CD4-positive, alpha-beta T cell (primary cell): ENCODE data around the gene ENAH. TPM values are rescaled to one million over a fixed set of nuclear protein-coding genes. Genes with fewer than 3 reads are reported as not detected.

Experiments used
- ATAC-seq: fragments of 200-7000 bp; cut with Tn5 transposase; one replicate; pipeline ENCODE4 v1.10.0; 2022; ENCODE audit warnings: mild to moderate bottlenecking; ENCODE audit not compliant: poor library complexity
- CTCF ChIA-PET: fragments of 350-600 bp; sonication (Branson Sonifier 250); formaldehyde crosslinking; loops from one replicate; lab custom pipeline; 2021; ENCODE audit warnings: antibody characterized with exemption, inconsistent platforms; lab: Charles Lee
- POLR2A ChIA-PET: fragments of 350-600 bp; sonication (Branson Sonifier 250); formaldehyde crosslinking; loops from one replicate; lab custom pipeline; 2021; ENCODE audit warnings: antibody characterized with exemption, inconsistent platforms; lab: Charles Lee
- DNase-seq, 14 experiments: peaks; one replicate each; pipeline ENCODE4 v3.0.0-alpha.2; 2013 to 2020; ENCODE audit warnings: mixed read lengths in 2 of 14
- H3K27ac ChIP-seq, 2 donors: one replicate each; pipeline versions ENCODE4 v1.5.1 to v1.7.0; 2013; ENCODE audit warnings: low read length in 2 of 2, low read depth in 1 of 2, mild to moderate bottlenecking in 1 of 2
- H3K27me3 ChIP-seq, 2 experiments: 1 replicate in 1 of 2; 2 replicates in 1 of 2; pipeline versions ENCODE4 v1.6.1 to v1.7.0; 2013; ENCODE audit warnings: low read length in 2 of 2, control low read depth in 1 of 2, mild to moderate bottlenecking in 1 of 2, moderate library complexity in 1 of 2; ENCODE audit not compliant: insufficient read depth in 2 of 2, control insufficient read depth in 1 of 2
- H3K36me3 ChIP-seq: one replicate; pipeline ENCODE4 v1.6.1; 2013; ENCODE audit warnings: low read length, control low read depth; ENCODE audit not compliant: insufficient read depth
- H3K4me1 ChIP-seq: one replicate; pipeline ENCODE4 v1.6.1; 2013; ENCODE audit warnings: low read length, control low read depth; ENCODE audit not compliant: insufficient read depth
- H3K4me3 ChIP-seq: one replicate; pipeline ENCODE4 v1.5.1; 2013; ENCODE audit warnings: mild to moderate bottlenecking, low read length, moderate library complexity
- H3K9me3 ChIP-seq, 2 experiments: 1 replicate in 1 of 2; 2 replicates in 1 of 2; pipeline versions ENCODE4 v1.6.1 to v1.7.0; 2013; ENCODE audit warnings: low read length in 2 of 2, mild to moderate bottlenecking in 2 of 2, control low read depth in 1 of 2, moderate library complexity in 1 of 2; ENCODE audit not compliant: control insufficient read depth in 1 of 2, insufficient read depth in 1 of 2
- H3K27ac Mint-ChIP-seq: one replicate; pipeline ENCODE4 v1.8.0; 2020; ENCODE audit warnings: mixed read lengths
- H3K27me3 Mint-ChIP-seq: one replicate; pipeline ENCODE4 v1.8.0; 2021; ENCODE audit warnings: mixed read lengths
- H3K36me3 Mint-ChIP-seq: one replicate; pipeline ENCODE4 v1.8.0; 2021; ENCODE audit warnings: low read depth, mixed read lengths
- H3K4me1 Mint-ChIP-seq: one replicate; pipeline ENCODE4 v1.8.0; 2021; ENCODE audit warnings: low read depth, mixed read lengths
- H3K4me3 Mint-ChIP-seq: one replicate; pipeline ENCODE4 v1.8.0; 2020; ENCODE audit warnings: mild to moderate bottlenecking, mixed read lengths
- H3K9me3 Mint-ChIP-seq: one replicate; pipeline ENCODE4 v1.8.0; 2020; ENCODE audit warnings: mixed read lengths
- intact Hi-C, 2 experiments: fragments of 100-400 bp; cut with DNase I in 1 of 2; cut with micrococcal nuclease in 1 of 2; formaldehyde crosslinking; loops; one replicate each; pipeline versions ENCODE4 v1.15.1 to v1.9.0; 2023 to 2025; cut with DNase I, micrococcal nuclease
- total RNA-seq, 174 experiments: library from RNA in 2 of 174; stranded (reverse) in 2 of 174; gene quantifications; one replicate each; pipeline ENCODE4 v1.2.3 and lab custom pipeline; 2021 to 2026
- TF ChIP-seq, protein P1 (sequence below): fragments of 200-600 bp; IDR thresholded peaks from one replicate; pipeline ENCODE4 v1.8.0; 2022; ENCODE audit warnings: antibody characterized with exemption, mild to moderate bottlenecking

The ENAH gene
- total RNA-seq, 2 experiments from 2014 or later: not detected

DNA sequence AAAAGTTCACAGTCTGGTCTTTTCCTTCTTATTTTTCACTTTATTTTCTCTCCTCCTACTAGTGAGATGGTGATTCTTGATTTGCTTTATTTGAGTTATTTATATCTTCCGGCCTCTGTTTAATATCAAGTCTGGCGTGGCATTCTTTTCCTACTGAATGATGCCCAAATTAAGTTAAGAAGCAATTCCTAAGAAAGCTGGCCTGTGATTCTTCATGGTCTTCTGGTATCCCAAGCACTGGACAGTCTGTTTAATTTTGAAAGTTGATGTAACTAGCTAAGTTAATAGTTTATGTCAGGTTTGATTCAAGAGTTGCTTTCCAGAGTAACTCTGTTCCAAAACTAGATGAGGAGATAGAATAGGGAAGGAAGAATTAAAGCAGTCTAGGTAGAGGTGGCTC lies 9.2 kb upstream of the ENAH start:
- H3K27ac ChIP-seq: no peak overlapping the region
- H3K4me1 ChIP-seq: no peaks in the 10 kb centered on the region
- no peaks in the 10 kb centered on the region for H3K36me3 Mint-ChIP-seq
- no peaks in the 10 kb centered on the region for H3K36me3 ChIP-seq
- no peak overlapping the region for H3K4me3 ChIP-seq
- DNase-seq (no peak), ATAC-seq (no peak)
- no peaks in the 10 kb centered on the region for H3K4me1 Mint-ChIP-seq
- H3K9me3 ChIP-seq: no peaks in the 10 kb centered on the region
- CTCF ChIA-PET: no interaction called here
- intact Hi-C loops: no loop called here
- H3K27me3 Mint-ChIP-seq: no peaks in the 10 kb centered on the region
- POLR2A ChIA-PET: no interaction called here
- H3K9me3 Mint-ChIP-seq: no peaks in the 10 kb centered on the region
- no peak overlapping the region for H3K4me3 Mint-ChIP-seq
- H3K27ac Mint-ChIP-seq: no peak overlapping the region
- TF ChIP-seq, protein P1, sequence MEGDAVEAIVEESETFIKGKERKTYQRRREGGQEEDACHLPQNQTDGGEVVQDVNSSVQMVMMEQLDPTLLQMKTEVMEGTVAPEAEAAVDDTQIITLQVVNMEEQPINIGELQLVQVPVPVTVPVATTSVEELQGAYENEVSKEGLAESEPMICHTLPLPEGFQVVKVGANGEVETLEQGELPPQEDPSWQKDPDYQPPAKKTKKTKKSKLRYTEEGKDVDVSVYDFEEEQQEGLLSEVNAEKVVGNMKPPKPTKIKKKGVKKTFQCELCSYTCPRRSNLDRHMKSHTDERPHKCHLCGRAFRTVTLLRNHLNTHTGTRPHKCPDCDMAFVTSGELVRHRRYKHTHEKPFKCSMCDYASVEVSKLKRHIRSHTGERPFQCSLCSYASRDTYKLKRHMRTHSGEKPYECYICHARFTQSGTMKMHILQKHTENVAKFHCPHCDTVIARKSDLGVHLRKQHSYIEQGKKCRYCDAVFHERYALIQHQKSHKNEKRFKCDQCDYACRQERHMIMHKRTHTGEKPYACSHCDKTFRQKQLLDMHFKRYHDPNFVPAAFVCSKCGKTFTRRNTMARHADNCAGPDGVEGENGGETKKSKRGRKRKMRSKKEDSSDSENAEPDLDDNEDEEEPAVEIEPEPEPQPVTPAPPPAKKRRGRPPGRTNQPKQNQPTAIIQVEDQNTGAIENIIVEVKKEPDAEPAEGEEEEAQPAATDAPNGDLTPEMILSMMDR: no peak
- H3K27me3 ChIP-seq: no peaks in the 10 kb centered on the region

DNA sequence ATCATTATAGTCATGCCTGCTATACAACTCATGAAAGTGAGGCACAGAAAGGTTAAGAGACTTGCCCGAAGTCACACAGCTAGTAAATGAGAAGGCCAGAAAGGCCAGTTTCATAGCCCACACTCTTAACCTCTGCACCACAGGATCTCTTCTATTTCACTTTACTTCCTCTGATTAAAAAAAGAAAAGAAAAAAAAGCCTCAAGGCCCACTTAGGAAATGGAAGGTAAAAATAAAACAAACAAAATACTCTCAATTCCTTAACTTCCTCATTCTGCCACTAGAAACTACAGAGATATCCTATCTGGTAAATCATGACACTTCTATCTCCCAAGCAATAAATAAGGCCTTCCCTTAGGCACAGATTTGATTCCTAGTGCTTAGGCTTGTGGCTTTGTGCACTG lies 7.6 kb upstream of the ENAH start:
- Mint-ChIP-seq H3K4me3 (no peak overlapping the region), H3K27ac (no peak overlapping the region), H3K4me1 (no peaks in the 10 kb centered on the region), H3K27me3 (no peaks in the 10 kb centered on the region), H3K36me3 (no peaks in the 10 kb centered on the region), H3K9me3 (no peaks in the 10 kb centered on the region)
- no peak overlapping the region for H3K4me3 ChIP-seq
- no peaks in the 10 kb centered on the region for H3K9me3 ChIP-seq
- H3K27me3 ChIP-seq: no peaks in the 10 kb centered on the region
- H3K27ac ChIP-seq: no peak overlapping the region
- CTCF ChIA-PET: interaction anchor here (1.2 kb wide), 1 partner anchor 12 kb away, joined by 4 read pairs; no protein-coding TSS in a partner anchor
- no peaks in the 10 kb centered on the region for H3K36me3 ChIP-seq
- intact Hi-C loops: no loop called here
- DNase-seq (no peak), ATAC-seq (no peak)
- TF ChIP-seq, protein P1: no peak
- H3K4me1 ChIP-seq: no peaks in the 10 kb centered on the region
- POLR2A ChIA-PET: no interaction called here

DNA sequence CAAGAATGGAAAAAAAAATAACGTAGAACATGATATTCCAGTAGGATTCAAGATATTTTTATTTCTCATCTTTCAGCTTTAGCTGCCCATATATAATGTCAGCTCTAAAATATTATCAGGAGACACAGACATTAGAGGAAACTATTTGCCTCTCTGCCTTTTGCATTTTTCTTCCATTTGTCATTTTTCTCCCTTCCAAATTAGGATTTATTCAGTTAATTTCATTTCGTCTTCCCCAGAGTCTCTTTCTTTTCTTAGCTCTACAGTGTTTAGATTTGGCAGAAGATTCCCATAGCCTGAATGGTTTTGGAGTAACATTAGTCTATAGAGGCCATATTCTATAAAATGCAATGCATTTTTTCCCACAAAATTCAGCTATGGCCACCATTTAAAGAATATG lies 5.1 kb upstream of the ENAH start:
- CTCF ChIA-PET: no interaction called here
- H3K9me3 Mint-ChIP-seq: no peaks in the 10 kb centered on the region
- peaks cover 6% of the 10 kb centered on the region for H3K4me1 ChIP-seq
- no peak for ATAC-seq
- no peaks in the 10 kb centered on the region for H3K9me3 ChIP-seq
- POLR2A ChIA-PET: no interaction called here
- TF ChIP-seq, protein P1: no peak
- peaks cover 5% of the 10 kb centered on the region for H3K27me3 Mint-ChIP-seq
- no peaks in the 10 kb centered on the region for H3K27me3 ChIP-seq
- no peak overlapping the region for H3K4me3 Mint-ChIP-seq
- intact Hi-C loops: no loop called here
- DNase-seq: no peak
- H3K4me3 ChIP-seq: no peak overlapping the region
- H3K36me3 ChIP-seq: no peaks in the 10 kb centered on the region
- H3K27ac ChIP-seq: no peak overlapping the region
- H3K4me1 Mint-ChIP-seq: peaks cover 8% of the 10 kb centered on the region
- no peaks in the 10 kb centered on the region for H3K36me3 Mint-ChIP-seq
- no peak overlapping the region for H3K27ac Mint-ChIP-seq
